ENCODE results near the gene BACH2. TPM values are rescaled to one million over a fixed set of nuclear protein-coding genes. Genes with fewer than 3 reads are reported as not detected.
A peak's percentile ranks its signal among the peaks of the same experiment; 100 is the strongest.
"Not testable (repeated sequence)": the region's sequence is repeated elsewhere in the genome, so short reads cannot be mapped to it uniquely, and the experiment has no call there.

BACH2 gene
- total RNA-seq (2014; rRNA removed; shearing (Covaris generic)): 2.3 and 2.5 TPM in 2 replicates

DNA sequence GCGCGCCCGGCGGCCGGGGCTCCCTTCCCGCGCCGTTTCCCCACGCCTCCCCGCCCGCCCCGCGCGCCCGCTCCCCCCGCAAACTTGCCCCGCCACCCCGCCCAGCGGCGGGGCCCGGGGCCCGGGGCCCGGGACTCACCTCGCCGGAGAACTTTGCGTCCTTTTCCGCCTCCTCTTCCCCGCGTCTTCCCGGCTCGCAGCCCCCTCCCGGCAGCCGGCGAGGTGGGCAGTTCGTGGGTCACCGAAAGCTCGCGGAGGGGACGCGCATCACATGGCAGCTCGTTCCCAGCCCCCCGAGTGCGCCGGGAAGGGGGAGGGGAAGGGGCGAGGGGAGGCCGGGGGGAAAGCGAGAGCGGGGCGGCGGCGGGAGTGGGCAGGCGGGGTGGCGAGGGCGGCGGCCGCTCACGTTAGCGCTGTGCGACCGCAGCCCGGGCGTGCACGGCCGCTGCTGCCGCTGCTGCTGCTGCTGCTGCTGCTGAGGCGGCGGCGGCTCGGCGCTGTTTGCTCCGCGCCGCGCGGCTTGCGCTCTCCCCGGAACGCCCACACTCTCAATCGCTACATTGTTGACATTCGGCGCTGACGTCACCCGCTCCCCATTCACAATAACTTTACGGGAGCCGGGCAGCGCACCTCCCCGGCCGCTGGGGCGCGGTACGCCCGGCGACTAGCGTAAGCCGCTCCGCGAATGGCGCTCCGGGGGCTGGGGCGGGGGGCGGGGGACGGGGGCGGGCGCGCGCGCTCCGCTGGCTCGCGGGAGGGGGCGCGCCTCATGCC is at the start of gene BACH2:
Gene BACH2 (minus strand): TSS at position 503 of the 774 bp plus-strand sequence. CDS start 287,999 bp downstream, outside the sequence.
- Histone ChIP-seq H3K27me3 (ENCODE audit: control insufficient read depth, insufficient read depth, low read length) (peaks cover 26% of the 10 kb centered on the region), H3K36me3 (replicated peaks; ENCODE audit: control insufficient read depth, insufficient read depth, low read length) (no peaks in the 10 kb centered on the region), H3K4me3 (ENCODE audit: insufficient read depth, low read depth, low read length) (peak within 1 kb of the TSS; percentile 64)
- peak; percentile 92 for DNase-seq

DNA sequence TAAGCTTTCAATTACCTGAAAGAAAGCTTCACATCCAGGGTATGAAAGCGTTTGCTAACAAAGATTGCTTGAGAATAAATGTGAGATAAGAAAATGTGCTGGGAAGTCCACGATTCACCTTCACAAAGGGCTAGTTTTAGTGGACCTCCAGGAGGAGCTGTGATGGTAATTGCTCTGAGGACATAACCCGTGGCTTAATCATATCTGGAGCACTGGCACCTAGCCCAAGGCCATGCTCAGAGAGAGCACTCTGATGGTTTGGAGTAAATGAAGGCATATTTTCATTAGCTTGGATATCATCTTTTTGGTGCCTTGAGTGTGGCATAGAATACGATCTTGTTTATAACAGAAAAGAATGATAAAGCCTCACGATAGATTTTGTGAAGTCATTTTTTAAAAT is 46.9 kb upstream of the BACH2 start:
- DNase-seq: no peak
- Histone ChIP-seq H3K4me3 (ENCODE audit: insufficient read depth, low read depth, low read length) (no peak overlapping the region), H3K27me3 (ENCODE audit: control insufficient read depth, insufficient read depth, low read length) (no peaks in the 10 kb centered on the region), H3K36me3 (replicated peaks; ENCODE audit: control insufficient read depth, insufficient read depth, low read length) (no peaks in the 10 kb centered on the region)

DNA sequence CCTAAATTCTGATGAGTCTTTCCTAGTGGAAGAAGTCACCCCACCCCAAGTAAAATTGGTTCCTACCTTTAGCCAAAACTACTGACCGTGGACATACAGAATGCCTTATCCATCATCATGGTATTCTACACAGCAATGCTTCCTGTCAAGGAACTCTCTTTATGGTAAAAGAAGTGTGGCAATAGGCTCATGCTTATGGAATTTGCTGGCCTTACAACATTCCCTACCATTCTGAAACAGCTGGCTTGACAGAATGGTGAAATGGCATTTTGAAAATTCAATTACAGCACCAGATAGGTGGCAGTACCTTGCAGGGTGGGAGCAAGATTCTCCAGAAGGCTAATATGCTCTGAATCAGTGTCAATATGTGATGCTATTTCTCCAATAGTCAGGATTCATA is 41.8 kb upstream of the BACH2 start:
- no peak for DNase-seq
- no peaks in the 10 kb centered on the region for H3K36me3 ChIP-seq (replicated peaks; ENCODE audit: control insufficient read depth, insufficient read depth, low read length)
- H3K27me3 ChIP-seq (ENCODE audit: control insufficient read depth, insufficient read depth, low read length): no peaks in the 10 kb centered on the region
- no peak overlapping the region for H3K4me3 ChIP-seq (ENCODE audit: insufficient read depth, low read depth, low read length)

DNA sequence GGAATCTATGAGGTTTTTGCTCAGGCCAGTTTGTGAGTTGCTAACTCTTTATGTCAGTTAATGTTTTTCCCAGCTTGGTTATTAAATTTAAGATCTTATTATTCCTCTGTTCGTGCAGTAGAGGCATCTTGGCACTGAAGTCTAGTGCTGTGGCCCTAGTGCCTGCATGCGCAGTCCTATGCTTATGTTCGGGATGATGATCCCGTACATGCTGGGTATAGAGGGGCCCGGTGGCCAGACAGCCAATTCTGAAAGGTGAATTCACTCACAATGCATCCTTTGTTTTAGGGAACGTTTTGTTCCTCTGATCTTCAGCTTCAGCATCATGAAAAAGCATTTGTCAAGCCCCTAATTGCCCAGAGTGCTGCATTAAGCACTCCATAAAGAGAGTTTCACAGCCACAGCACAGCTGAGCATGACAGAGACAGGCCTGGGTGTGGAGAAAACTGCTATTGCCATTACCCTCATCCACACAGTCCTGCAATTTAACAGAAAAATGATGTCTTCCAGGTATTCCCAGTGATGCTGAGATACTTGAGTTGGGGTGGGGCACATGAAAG is 39.8 kb upstream of the BACH2 start:
- H3K36me3 ChIP-seq (replicated peaks; ENCODE audit: control insufficient read depth, insufficient read depth, low read length): no peaks in the 10 kb centered on the region
- no peak overlapping the region for H3K4me3 ChIP-seq (ENCODE audit: insufficient read depth, low read depth, low read length)
- no peaks in the 10 kb centered on the region for H3K27me3 ChIP-seq (ENCODE audit: control insufficient read depth, insufficient read depth, low read length)
- no peak for DNase-seq

DNA sequence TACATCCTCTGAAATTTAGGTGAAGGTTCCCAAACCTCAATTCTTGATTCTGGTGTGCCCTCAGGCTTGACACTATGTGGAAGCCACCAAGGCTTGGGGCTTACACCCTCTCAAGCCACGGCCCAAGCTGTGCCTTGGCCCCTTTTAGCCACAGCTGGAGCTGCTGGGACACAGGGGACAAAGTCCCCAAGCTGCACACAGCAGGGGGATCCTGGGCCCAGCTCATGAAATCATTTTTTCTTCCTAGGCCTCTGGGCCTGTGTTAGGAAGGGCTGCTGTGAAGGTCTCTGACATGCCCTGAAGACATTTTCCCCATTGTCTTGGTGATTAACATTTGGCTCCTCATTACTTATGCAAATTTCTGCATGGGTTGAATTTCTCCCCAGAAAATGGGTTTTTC is 37.3 kb upstream of the BACH2 start:
- DNase-seq: no peak
- H3K36me3 ChIP-seq (replicated peaks; ENCODE audit: control insufficient read depth, insufficient read depth, low read length): no peaks in the 10 kb centered on the region
- H3K4me3 ChIP-seq (ENCODE audit: insufficient read depth, low read depth, low read length): no peak overlapping the region
- H3K27me3 ChIP-seq (ENCODE audit: control insufficient read depth, insufficient read depth, low read length): no peaks in the 10 kb centered on the region

DNA sequence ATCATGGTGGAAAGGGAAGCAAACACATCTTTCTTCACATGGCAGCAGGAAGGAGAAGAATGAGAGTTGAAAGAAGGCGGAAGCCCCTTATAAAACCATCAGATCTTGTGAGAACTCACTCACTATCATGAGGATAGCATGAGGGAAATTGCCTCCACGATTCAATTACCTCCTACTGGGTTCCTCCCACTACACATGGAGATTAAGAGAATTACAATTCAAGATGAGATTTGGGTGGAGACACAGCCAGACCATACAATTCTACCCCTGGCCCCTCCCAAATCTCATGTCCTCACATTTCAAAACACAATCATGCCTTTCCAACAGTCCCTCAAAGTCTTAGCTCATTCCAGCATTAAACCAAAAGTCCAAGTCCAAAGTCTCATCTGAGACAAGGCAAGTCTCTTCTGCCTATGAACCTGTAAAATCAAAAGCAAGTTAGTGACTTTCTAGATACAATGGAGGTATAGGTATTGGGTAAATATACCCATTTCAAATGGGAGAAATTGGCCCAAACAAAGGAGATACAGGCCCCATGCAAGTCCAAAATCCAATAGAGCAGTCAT is 36.4 kb upstream of the BACH2 start:
- H3K36me3 ChIP-seq (replicated peaks; ENCODE audit: control insufficient read depth, insufficient read depth, low read length): not testable (repeated sequence)

DNA sequence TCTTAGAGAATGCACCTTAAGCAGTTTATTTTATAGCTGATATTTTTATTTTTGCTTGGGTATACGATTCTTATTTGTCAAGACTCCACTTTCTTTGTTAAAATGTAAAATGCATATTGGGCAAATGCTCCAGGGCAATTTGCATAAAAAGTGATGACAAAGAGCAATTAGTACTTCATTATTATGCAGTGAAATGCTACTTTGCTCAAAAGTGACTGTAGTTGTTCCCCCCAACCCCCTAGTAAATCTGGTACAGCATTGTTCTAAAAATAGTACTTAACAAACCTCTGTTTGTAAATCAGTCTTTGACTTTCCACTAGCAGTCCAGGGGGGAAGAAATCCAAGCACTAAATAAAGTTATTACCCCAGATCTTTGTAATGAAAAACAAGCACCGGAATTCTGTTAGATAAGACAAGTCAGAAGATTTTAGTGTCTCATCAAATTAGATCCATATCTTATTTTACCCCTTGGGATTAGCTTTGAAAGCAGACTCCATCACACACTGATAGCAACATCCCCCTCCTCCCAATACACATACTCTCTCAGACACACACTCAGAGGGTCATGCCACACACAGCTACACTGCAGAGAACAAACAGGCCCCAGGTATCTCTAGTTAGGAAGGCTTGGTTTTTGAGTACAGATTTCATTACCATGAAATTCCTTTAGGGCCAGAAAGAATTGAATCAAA is 32.9 kb upstream of the BACH2 start:
- H3K36me3 ChIP-seq (replicated peaks; ENCODE audit: control insufficient read depth, insufficient read depth, low read length): no peaks in the 10 kb centered on the region
- H3K4me3 ChIP-seq (ENCODE audit: insufficient read depth, low read depth, low read length): no peak overlapping the region
- peak; percentile 19 for DNase-seq
- no peaks in the 10 kb centered on the region for H3K27me3 ChIP-seq (ENCODE audit: control insufficient read depth, insufficient read depth, low read length)

More for the DNA sequence above, 36.4 kb upstream of the BACH2 start:
- H3K27me3 ChIP-seq (ENCODE audit: control insufficient read depth, insufficient read depth, low read length); H3K4me3 ChIP-seq (ENCODE audit: insufficient read depth, low read depth, low read length); DNase-seq: not testable (repeated sequence)

DNA sequence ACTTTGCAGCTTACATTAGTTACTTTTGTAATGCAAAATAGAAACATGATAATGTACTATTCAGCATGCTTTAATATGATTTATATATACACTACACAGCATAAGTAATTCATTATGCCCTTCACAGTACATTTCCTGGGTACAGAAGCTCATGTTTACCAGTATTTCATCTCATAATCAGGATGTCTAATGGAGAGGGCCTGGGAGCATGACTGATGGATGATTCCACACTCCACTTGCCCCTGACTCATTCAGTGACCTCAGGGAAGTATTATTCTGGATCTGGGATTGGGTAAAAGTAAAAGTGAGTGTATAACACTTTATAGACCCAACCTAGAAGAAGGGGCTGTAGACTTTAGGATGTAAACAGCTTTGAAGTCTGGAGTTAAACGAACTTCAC is 31.4 kb upstream of the BACH2 start:
- Histone ChIP-seq H3K36me3 (replicated peaks; ENCODE audit: control insufficient read depth, insufficient read depth, low read length) (no peaks in the 10 kb centered on the region), H3K27me3 (ENCODE audit: control insufficient read depth, insufficient read depth, low read length) (no peaks in the 10 kb centered on the region), H3K4me3 (ENCODE audit: insufficient read depth, low read depth, low read length) (no peak overlapping the region)
- DNase-seq: no peak

DNA sequence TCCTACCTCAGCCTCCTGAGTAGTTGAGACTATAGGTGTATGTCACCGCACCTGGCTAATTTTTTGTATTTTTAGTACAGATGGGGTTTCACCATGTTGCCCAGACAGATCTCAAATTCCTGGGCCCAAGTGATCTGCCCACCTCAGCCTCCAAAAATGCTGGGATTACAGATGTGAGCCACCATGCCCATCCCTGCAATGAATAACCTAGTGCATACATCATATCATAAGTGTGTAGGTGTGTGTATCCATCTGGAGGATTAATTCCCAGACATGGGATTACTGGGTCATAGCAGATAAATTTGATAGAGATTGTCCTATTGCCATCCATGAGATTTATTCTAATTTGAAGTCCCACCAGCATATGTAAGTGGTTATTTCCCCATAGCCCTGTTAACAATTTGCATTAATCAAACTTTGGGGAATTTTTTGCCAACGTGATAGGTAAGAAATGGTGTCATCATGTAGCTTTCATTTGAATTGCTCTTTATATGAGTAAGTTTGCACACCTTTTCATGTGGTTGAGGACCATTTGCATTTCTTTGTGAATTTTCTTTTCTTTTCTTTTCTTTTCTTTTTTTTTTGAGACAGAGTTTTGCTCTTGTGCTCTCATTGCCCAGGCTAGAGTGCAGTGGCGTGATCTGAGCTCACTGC is 29.9 kb upstream of the BACH2 start:
- no peak for DNase-seq
- Histone ChIP-seq H3K27me3 (ENCODE audit: control insufficient read depth, insufficient read depth, low read length) (no peaks in the 10 kb centered on the region), H3K4me3 (ENCODE audit: insufficient read depth, low read depth, low read length) (no peak overlapping the region), H3K36me3 (replicated peaks; ENCODE audit: control insufficient read depth, insufficient read depth, low read length) (no peaks in the 10 kb centered on the region)

DNA sequence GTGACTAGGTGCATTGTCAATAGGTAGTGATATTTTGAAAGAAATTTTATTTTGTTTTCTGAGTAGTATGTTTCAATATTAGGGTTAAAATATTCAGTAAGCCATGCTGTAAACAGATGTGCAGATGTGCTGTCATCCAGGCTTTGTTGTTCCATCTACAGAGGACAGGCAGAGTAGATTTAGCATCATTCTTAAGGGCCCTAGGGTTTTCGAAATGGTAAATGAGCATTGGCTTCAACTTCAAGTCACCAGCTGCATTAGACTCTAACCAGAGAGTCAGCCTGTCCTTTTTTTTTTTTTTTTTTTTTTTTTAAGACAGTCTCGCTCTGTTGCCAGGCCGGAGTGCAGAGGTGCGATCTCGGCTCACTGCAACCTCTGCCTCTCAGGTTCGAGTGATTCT is 27.1 kb upstream of the BACH2 start:
- H3K4me3 ChIP-seq (ENCODE audit: insufficient read depth, low read depth, low read length): no peak overlapping the region
- no peaks in the 10 kb centered on the region for H3K36me3 ChIP-seq (replicated peaks; ENCODE audit: control insufficient read depth, insufficient read depth, low read length)
- H3K27me3 ChIP-seq (ENCODE audit: control insufficient read depth, insufficient read depth, low read length): no peaks in the 10 kb centered on the region
- DNase-seq: no peak

DNA sequence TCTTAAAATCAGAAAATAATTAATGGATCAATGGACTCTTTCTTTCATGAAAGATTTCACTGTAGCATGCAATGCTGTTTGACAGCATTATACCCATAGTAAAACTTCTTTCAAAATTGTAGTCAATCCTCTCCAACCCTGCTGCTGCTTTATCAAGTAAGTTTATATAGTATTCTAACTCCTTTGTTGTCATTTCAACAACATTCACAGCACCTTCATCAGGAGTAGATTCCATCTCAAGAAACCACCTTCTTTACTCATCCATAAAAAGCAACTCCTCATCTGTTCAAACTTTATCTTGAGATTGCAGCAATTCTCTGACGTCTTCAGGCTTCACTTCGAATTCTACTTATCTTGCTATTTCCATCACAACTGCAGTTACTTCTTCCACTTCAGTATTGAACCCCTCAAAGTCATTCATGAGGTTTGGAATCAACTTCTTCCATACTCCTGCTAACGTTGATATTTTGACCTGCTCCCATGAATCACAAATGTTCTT is 26.4 kb upstream of the BACH2 start:
- DNase-seq: no peak
- Histone ChIP-seq H3K36me3 (replicated peaks; ENCODE audit: control insufficient read depth, insufficient read depth, low read length) (no peaks in the 10 kb centered on the region), H3K4me3 (ENCODE audit: insufficient read depth, low read depth, low read length) (no peak overlapping the region), H3K27me3 (ENCODE audit: control insufficient read depth, insufficient read depth, low read length) (no peaks in the 10 kb centered on the region)

DNA sequence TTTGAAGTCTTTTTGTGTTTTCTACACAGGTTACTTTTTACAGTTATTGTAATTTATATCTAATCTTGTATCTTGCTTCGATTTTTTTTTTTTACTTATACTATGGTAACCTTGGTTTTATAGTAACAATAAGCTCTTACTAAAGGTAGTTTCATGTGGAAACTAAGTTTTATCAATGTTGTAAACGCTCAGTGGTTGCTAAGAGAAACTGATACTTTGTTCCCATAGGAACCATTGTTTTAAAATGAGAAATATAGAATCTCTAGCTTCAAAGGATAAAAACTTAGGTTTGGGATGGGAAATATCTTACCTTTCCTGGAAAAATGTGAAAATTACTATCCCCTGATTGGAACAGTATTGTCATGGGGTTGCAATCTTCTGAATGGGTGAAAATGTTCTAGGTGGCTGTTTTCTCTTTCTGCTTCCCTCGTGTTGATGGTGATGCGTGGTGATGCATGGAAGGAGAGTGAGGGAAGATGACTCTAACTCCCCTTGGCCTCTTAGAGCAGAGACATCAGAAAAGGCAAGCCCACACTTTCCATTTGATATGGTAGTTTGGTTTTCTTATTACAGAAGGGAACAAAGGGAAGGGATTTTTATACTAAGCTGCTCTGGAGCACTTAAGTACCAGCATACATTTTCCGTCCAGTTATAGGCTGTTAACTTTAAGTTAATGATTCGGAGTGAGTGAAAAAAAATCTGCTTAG is 23.5 kb upstream of the BACH2 start:
- Histone ChIP-seq H3K4me3 (ENCODE audit: insufficient read depth, low read depth, low read length) (no peak overlapping the region), H3K36me3 (replicated peaks; ENCODE audit: control insufficient read depth, insufficient read depth, low read length) (no peaks in the 10 kb centered on the region), H3K27me3 (ENCODE audit: control insufficient read depth, insufficient read depth, low read length) (no peaks in the 10 kb centered on the region)
- no peak for DNase-seq

DNA sequence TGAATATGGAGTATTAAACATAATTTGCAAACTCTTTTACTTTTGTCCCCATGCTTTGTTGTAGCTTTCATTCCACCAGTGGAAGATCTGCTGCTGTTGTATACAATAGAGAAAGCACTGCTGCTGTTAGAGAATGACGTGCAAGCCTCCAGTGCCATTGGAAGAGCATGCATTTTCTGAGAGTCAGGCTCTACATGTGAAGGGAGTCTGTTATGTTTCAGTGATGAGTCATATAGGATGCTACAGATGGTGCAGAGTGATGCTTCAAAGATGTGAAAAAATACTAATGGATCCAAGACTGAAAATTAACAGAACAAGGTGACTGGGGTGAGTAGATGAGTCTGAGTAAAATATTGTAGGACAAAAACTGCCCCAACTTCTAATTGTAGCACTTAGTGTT is 22.4 kb upstream of the BACH2 start:
- Histone ChIP-seq H3K4me3 (ENCODE audit: insufficient read depth, low read depth, low read length) (no peak overlapping the region), H3K27me3 (ENCODE audit: control insufficient read depth, insufficient read depth, low read length) (no peaks in the 10 kb centered on the region), H3K36me3 (replicated peaks; ENCODE audit: control insufficient read depth, insufficient read depth, low read length) (no peaks in the 10 kb centered on the region)
- no peak for DNase-seq

DNA sequence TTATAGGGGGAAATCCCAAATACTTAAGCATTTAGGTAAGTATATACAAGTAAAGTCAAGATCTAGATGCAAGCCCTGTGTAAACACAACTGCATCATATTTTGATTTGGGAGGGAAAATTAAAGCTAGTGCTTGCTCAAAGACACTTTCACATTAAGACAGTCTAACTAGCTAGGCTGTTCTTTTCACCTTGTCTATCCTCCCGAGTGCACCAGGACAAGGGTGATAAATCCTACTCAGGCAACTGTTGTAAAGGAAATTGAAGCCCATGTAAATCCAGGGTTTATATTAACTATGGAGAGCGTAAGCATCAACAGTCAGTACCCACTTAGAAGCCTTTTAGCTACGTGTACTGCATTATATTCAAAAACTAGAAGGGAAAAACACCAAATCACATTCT is 19.3 kb upstream of the BACH2 start:
- no peak overlapping the region for H3K4me3 ChIP-seq (ENCODE audit: insufficient read depth, low read depth, low read length)
- no peaks in the 10 kb centered on the region for H3K27me3 ChIP-seq (ENCODE audit: control insufficient read depth, insufficient read depth, low read length)
- no peak for DNase-seq
- H3K36me3 ChIP-seq (replicated peaks; ENCODE audit: control insufficient read depth, insufficient read depth, low read length): no peaks in the 10 kb centered on the region

Measured in H7 (cell line).